Activated CD4-positive, alpha-beta memory T cell treated with anti-CD3 and anti-CD28 coated beads for 36 hours (primary cell): ENCODE measurements around the gene TFR2. TPM values are rescaled to one million over a fixed set of nuclear protein-coding genes. Genes with fewer than 3 reads are reported as not detected.

Experiments used
- CTCF ChIA-PET: fragments of 350-600 bp; sonication (Branson Sonifier 250); formaldehyde crosslinking; loops from one replicate; lab custom pipeline; 2021; ENCODE audit warnings: antibody characterized with exemption, inconsistent platforms; lab: Charles Lee
- POLR2A ChIA-PET: fragments of 350-600 bp; sonication (Branson Sonifier 250); formaldehyde crosslinking; loops from one replicate; lab custom pipeline; 2021; ENCODE audit warnings: antibody characterized with exemption; lab: Charles Lee
- DNase-seq: peaks from one replicate; pipeline ENCODE4 v3.0.0-alpha.2; 2020
- H3K27ac Mint-ChIP-seq: one replicate; pipeline ENCODE4 v1.8.0; 2021; ENCODE audit warnings: mixed read lengths
- H3K27me3 Mint-ChIP-seq: one replicate; pipeline ENCODE4 v1.8.0; 2021; ENCODE audit warnings: mixed read lengths
- H3K36me3 Mint-ChIP-seq: one replicate; pipeline ENCODE4 v1.8.0; 2021; ENCODE audit warnings: mixed read lengths
- H3K4me1 Mint-ChIP-seq: one replicate; pipeline ENCODE4 v1.8.0; 2021; ENCODE audit warnings: low read depth, mixed read lengths
- H3K4me3 Mint-ChIP-seq: one replicate; pipeline ENCODE4 v1.8.0; 2021; ENCODE audit warnings: mild to moderate bottlenecking, mixed read lengths
- H3K9me3 Mint-ChIP-seq: one replicate; pipeline ENCODE4 v1.8.0; 2021; ENCODE audit warnings: mixed read lengths
- intact Hi-C: fragments of 100-400 bp; cut with micrococcal nuclease; formaldehyde crosslinking; loops from one replicate; pipeline ENCODE4 v1.15.1; 2023
- total RNA-seq, 2 experiments: library from RNA; stranded (reverse); gene quantifications; one replicate each; pipeline ENCODE4 v1.2.3, GENCODE V29; 2021

The TFR2 gene
- total RNA-seq, 2 experiments from 2014 or later, result 8.7 to 9.9 TPM

- Mint-ChIP-seq H3K27me3 (no peaks in the 10 kb centered on the region), H3K36me3 (peaks cover 23% of the 10 kb centered on the region), H3K4me1 (peaks cover 12% of the 10 kb centered on the region), H3K27ac (no peak overlapping the region), H3K4me3 (no peak overlapping the region), H3K9me3 (no peaks in the 10 kb centered on the region)
- CTCF ChIA-PET, result interaction anchor here (0.9 kb wide), 1 partner anchor 10 kb away, joined by 3 read pairs; no protein-coding TSS in a partner anchor
- intact Hi-C loops, result no loop called here
- no peak for DNase-seq
- POLR2A ChIA-PET, result no interaction called here
Measured at GRCh38 chr7:100574362-100575205, 66.8 kb downstream of the TFR2 start.

GRCh38 chr7:100573691-100574361 lies 67.5 kb downstream of the TFR2 start, which contains the start of gene SAP25:
SAP25 (minus strand) TSS chr7:100573900; CDS start chr7:100573742, 158 bp downstream.
- H3K27me3 Mint-ChIP-seq, result no peaks in the 10 kb centered on the region
- POLR2A ChIA-PET, result no interaction called here
- CTCF ChIA-PET, result interaction anchor here (1.0 kb wide), 1 partner anchor 14 kb away, joined by 3 read pairs; no protein-coding TSS in a partner anchor
- H3K4me3 Mint-ChIP-seq, result no peak within 1 kb of the TSS
- intact Hi-C loops, result no loop called here
- no peaks in the 10 kb centered on the region for H3K9me3 Mint-ChIP-seq
- H3K36me3 Mint-ChIP-seq, result peaks cover 18% of the 10 kb centered on the region
- no peak for DNase-seq
- H3K4me1 Mint-ChIP-seq, result peaks cover 20% of the 10 kb centered on the region
- no peak within 1 kb of the TSS for H3K27ac Mint-ChIP-seq

- no peaks in the 10 kb centered on the region for H3K27me3 Mint-ChIP-seq
- ChIA-PET POLR2A (no interaction called here), CTCF (interaction anchor here (1.0 kb wide), 1 partner anchor 13 kb away, joined by 3 read pairs; no protein-coding TSS in a partner anchor)
- intact Hi-C loops, result no loop called here
- H3K9me3 Mint-ChIP-seq, result no peaks in the 10 kb centered on the region
- no peak for DNase-seq
- no peak overlapping the region for H3K27ac Mint-ChIP-seq
- H3K36me3 Mint-ChIP-seq, result peaks cover 17% of the 10 kb centered on the region
- no peak overlapping the region for H3K4me3 Mint-ChIP-seq
- peaks cover 24% of the 10 kb centered on the region for H3K4me1 Mint-ChIP-seq
Measured at GRCh38 chr7:100572949-100573675, 68.2 kb downstream of the TFR2 start.

- no peak for DNase-seq
- H3K4me3 Mint-ChIP-seq, result no peak overlapping the region
- intact Hi-C loops, result no loop called here
- no peak overlapping the region for H3K27ac Mint-ChIP-seq
- CTCF ChIA-PET, result no interaction called here
- no peaks in the 10 kb centered on the region for H3K9me3 Mint-ChIP-seq
- POLR2A ChIA-PET, result no interaction called here
- H3K27me3 Mint-ChIP-seq, result no peaks in the 10 kb centered on the region
- H3K36me3 Mint-ChIP-seq, result peaks cover 14% of the 10 kb centered on the region
- H3K4me1 Mint-ChIP-seq, result peaks cover 27% of the 10 kb centered on the region
Measured at GRCh38 chr7:100572281-100572948, 68.9 kb downstream of the TFR2 start.

GRCh38 chr7:100571829-100572116 lies 69.6 kb downstream of the TFR2 start:
- no peak for DNase-seq
- CTCF ChIA-PET, result interaction anchor here (1.2 to 1.5 kb wide), 2 partner anchors 12 kb away, joined by 4 read pairs; no protein-coding TSS in a partner anchor

GRCh38 chr7:100570954-100571828 lies 70.2 kb downstream of the TFR2 start:
- ChIA-PET CTCF (interaction anchor here (1.2 to 1.5 kb wide), 2 partner anchors 11 to 12 kb away, joined by 4 read pairs; no protein-coding TSS in a partner anchor), POLR2A (interaction anchor here (1.7 to 3.5 kb wide), 2 partner anchors 14 to 34 kb away, joined by 3 to 28 read pairs; partner anchors contain the start of genes FBXO24 and LRCH4)
- Mint-ChIP-seq H3K4me1 (peaks cover 27% of the 10 kb centered on the region), H3K27ac (no peak overlapping the region), H3K4me3 (no peak overlapping the region), H3K36me3 (peaks cover 11% of the 10 kb centered on the region), H3K27me3 (no peaks in the 10 kb centered on the region), H3K9me3 (no peaks in the 10 kb centered on the region)
- intact Hi-C loops, result no loop called here
- DNase-seq, result no peak

More at GRCh38 chr7:100571829-100572116, 69.6 kb downstream of the TFR2 start:
- Mint-ChIP-seq H3K36me3 (peaks cover 14% of the 10 kb centered on the region), H3K27ac (no peak overlapping the region), H3K27me3 (no peaks in the 10 kb centered on the region), H3K4me1 (peaks cover 27% of the 10 kb centered on the region), H3K9me3 (no peaks in the 10 kb centered on the region), H3K4me3 (no peak overlapping the region)
- intact Hi-C loops, result no loop called here
- POLR2A ChIA-PET, result interaction anchor here (1.7 to 3.5 kb wide), 2 partner anchors 13 to 34 kb away, joined by 3 to 28 read pairs; partner anchors contain the start of genes FBXO24 and LRCH4

Other genes with a start within 250 kb of the TFR2 start
- gene ZCWPW1, start 212.8 kb downstream of the TFR2 start, total RNA-seq, result 1 to 10 TPM; 3.9 to 4.0 TPM
- gene MEPCE, start 211.7 kb downstream of the TFR2 start, total RNA-seq, result 10 to 100 TPM; 41.3 to 42.0 TPM
- 10 to 100 TPM; 76.0 to 76.5 TPM for gene PPP1R35, start 205.1 kb downstream of the TFR2 start, total RNA-seq
- gene SPACDR, start 177.3 kb downstream of the TFR2 start, total RNA-seq, result 1 to 10 TPM; 3.5 to 3.9 TPM
- gene TSC22D4, start 162.3 kb downstream of the TFR2 start, total RNA-seq, result 10 to 100 TPM; 87.8 to 89.5 TPM
- under 1 TPM; 0.17 to 0.24 TPM for gene NYAP1, start 157.6 kb downstream of the TFR2 start, total RNA-seq
- gene AGFG2, start 102.3 kb downstream of the TFR2 start, total RNA-seq, result 10 to 100 TPM; 60.9 to 62.5 TPM
- gene SAP25, start 67.7 kb downstream of the TFR2 start, total RNA-seq, result 10 to 100 TPM in 1 of 2 experiments, 1 to 10 TPM in 1; 9.9 to 11.4 TPM
- 10 to 100 TPM; 93.4 to 97.7 TPM for gene LRCH4, start 55.4 kb downstream of the TFR2 start, total RNA-seq
- gene FBXO24, start 55.2 kb downstream of the TFR2 start, total RNA-seq, result 1 to 10 TPM; 2.2 to 2.6 TPM
- 10 to 100 TPM in 1 of 2 experiments, 1 to 10 TPM in 1; 9.2 to 11.0 TPM for gene PCOLCE, start 39.2 kb downstream of the TFR2 start, total RNA-seq
- 10 to 100 TPM; 14.0 to 14.4 TPM for gene MOSPD3, start 29.0 kb downstream of the TFR2 start, total RNA-seq
- not detected for gene ACTL6B, start 14.9 kb upstream of the TFR2 start, total RNA-seq
- 100 to 1,000 TPM; 228 to 231 TPM for gene GNB2, start 32.2 kb upstream of the TFR2 start, total RNA-seq
- gene GIGYF1, start 52.7 kb upstream of the TFR2 start, total RNA-seq, result 10 to 100 TPM; 40.2 to 40.5 TPM
- gene POP7, start 64.6 kb upstream of the TFR2 start, total RNA-seq, result 10 to 100 TPM; 38.7 to 42.2 TPM
- gene EPO, start 78.9 kb upstream of the TFR2 start, total RNA-seq, result not detected
- gene ZAN, start 92.0 kb upstream of the TFR2 start, total RNA-seq, result not detected
- 1 to 10 TPM; 2.8 to 3.6 TPM for gene EPHB4, start 186.0 kb upstream of the TFR2 start, total RNA-seq
- gene SLC12A9, start 211.2 kb upstream of the TFR2 start, total RNA-seq, result 10 to 100 TPM; 17.8 to 18.5 TPM
- gene TRIP6, start 225.8 kb upstream of the TFR2 start, total RNA-seq, result 10 to 100 TPM; 25.8 to 25.9 TPM
- gene SRRT, start 233.6 kb upstream of the TFR2 start, total RNA-seq, result 100 to 1,000 TPM; 209 to 223 TPM
- 1 to 10 TPM; 1.5 to 2.0 TPM for gene UFSP1, start 248.2 kb upstream of the TFR2 start, total RNA-seq